GM12878 (cell line): ENCODE measurements around the gene UBLCP1. TPM values are rescaled to one million over a fixed set of nuclear protein-coding genes. Genes with fewer than 3 reads are reported as not detected.

Experiments used
- ATAC-seq: fragments of 200-7000 bp; cut with Tn5 transposase; 3 replicates; pipeline ENCODE4 v1.9.1; 2020; ENCODE audit warnings: mild to moderate bottlenecking, moderate library complexity
- BruUV-seq: library from RNA; stranded (reverse); fragments of 400-500 nt; replicated peaks from 2 replicates; lab custom pipeline; 2021; lab: Mats Ljungman, UMichigan
- CTCF ChIA-PET: fragments of 300-600 bp; sonication (Branson Sonifier 250); formaldehyde crosslinking; extraction: SDS; loops from one replicate; lab custom pipeline; 2021; ENCODE audit warnings: inconsistent platforms; lab: Yijun Ruan, JAX
- POLR2A ChIA-PET: fragments of 350-600 bp; formaldehyde crosslinking; extraction: SDS; loops from one replicate; lab custom pipeline; 2021; ENCODE audit warnings: inconsistent platforms; lab: Charles Lee
- RAD21 ChIA-PET: fragments of 300-600 bp; sonication (Branson Sonifier 250); formaldehyde crosslinking; loops from one replicate; lab custom pipeline; 2023; ENCODE audit warnings: antibody characterized with exemption; ENCODE audit not compliant: unreplicated experiment; lab: Charles Lee
- SMC1A ChIA-PET: fragments of 300-600 bp; sonication (Branson Sonifier 250); formaldehyde crosslinking; loops from one replicate; lab custom pipeline; 2023; ENCODE audit not compliant: unreplicated experiment, uncharacterized antibody; lab: Charles Lee
- DNase-seq: peaks from one replicate; pipeline ENCODE4 v3.0.0-alpha.2; 2011; ENCODE audit warnings: low read depth, low spot score
- FAIRE-seq: peaks from 3 replicates; lab custom pipeline; 2011; peaks lifted over from hg19 to GRCh38; lab: Jason Lieb, UNC
- H2AFZ ChIP-seq: 2 replicates; pipeline ENCODE4 v1.6.0; 2011; ENCODE audit warnings: low read depth, low read length, control low read depth; ENCODE audit not compliant: control insufficient read depth
- H3K27ac ChIP-seq: 2 replicates; pipeline ENCODE4 v1.5.1; 2011; ENCODE audit warnings: control low read depth; ENCODE audit not compliant: control insufficient read depth, insufficient read depth
- H3K27me3 ChIP-seq, 2 experiments: replicated peaks in 1 of 2; 2 replicates each; pipeline versions ENCODE4 v1.6.0 to v1.6.1; 2011; ENCODE audit warnings: low read length in 1 of 2; ENCODE audit not compliant: control insufficient read depth in 2 of 2, insufficient read depth in 2 of 2
- H3K36me3 ChIP-seq, 2 experiments: 2 replicates each; pipeline ENCODE4 v1.5.1; 2011; ENCODE audit warnings: low read length in 1 of 2; ENCODE audit not compliant: control insufficient read depth in 2 of 2, insufficient read depth in 2 of 2
- H3K4me1 ChIP-seq: 2 replicates; pipeline ENCODE4 v1.6.1; 2011; ENCODE audit warnings: mild to moderate bottlenecking, low read length, moderate library complexity, mixed read lengths; ENCODE audit not compliant: control insufficient read depth, insufficient read depth
- H3K4me2 ChIP-seq: 2 replicates; pipeline ENCODE4 v1.6.0; 2011; ENCODE audit warnings: control low read depth; ENCODE audit not compliant: control insufficient read depth, insufficient read depth
- H3K4me3 ChIP-seq: fragments of 200-600 bp; sonication (generic); 2 replicates; pipeline ENCODE4 v1.5.1; 2016
- H3K79me2 ChIP-seq: 2 replicates; pipeline ENCODE4 v1.6.0; 2011; ENCODE audit warnings: low read length; ENCODE audit not compliant: control insufficient read depth, insufficient read depth
- H3K9ac ChIP-seq: 2 replicates; pipeline ENCODE4 v1.8.0; 2011; ENCODE audit warnings: low read length, control low read depth, mixed read lengths; ENCODE audit not compliant: control insufficient read depth, insufficient read depth
- H3K9me3 ChIP-seq: replicated peaks from 3 replicates; pipeline ENCODE4 v1.5.1; 2011; ENCODE audit warnings: mild to moderate bottlenecking, low read length; ENCODE audit not compliant: control insufficient read depth, insufficient read depth
- H4K20me1 ChIP-seq: 2 replicates; pipeline ENCODE4 v1.6.0; 2011; ENCODE audit not compliant: control insufficient read depth, insufficient read depth
- CHD1 ChIP-seq: IDR thresholded peaks from 2 replicates; pipeline ENCODE4 v1.6.1; 2012; ENCODE audit warnings: low read depth, low read length, improper control_type of control experiment
- FOS ChIP-seq: IDR thresholded peaks from 3 replicates; pipeline ENCODE4 v1.6.1; 2011; ENCODE audit warnings: borderline replicate concordance; ENCODE audit not compliant: insufficient read length; ENCODE audit errors: extremely low read depth
- FOXM1 ChIP-seq: IDR thresholded peaks from 2 replicates; pipeline ENCODE4 v1.6.1; 2012; ENCODE audit warnings: low read depth, mild to moderate bottlenecking, inconsistent platforms, low read length, moderate library complexity
- HCFC1 ChIP-seq: fragments of 150-350 bp; IDR thresholded peaks from 2 replicates; pipeline ENCODE4 v1.6.1; 2014; ENCODE audit warnings: low read length
- HSF1 ChIP-seq: fragments of 150-350 bp; IDR thresholded peaks from 2 replicates; pipeline ENCODE4 v1.6.1; 2014; ENCODE audit warnings: mild to moderate bottlenecking, low read depth, low read length
- PAX8 ChIP-seq: fragments of 450-650 bp; IDR thresholded peaks from 2 replicates; pipeline ENCODE4 v1.6.1; 2017; ENCODE audit warnings: mild to moderate bottlenecking, moderate library complexity
- POLR2AphosphoS5 ChIP-seq: IDR thresholded peaks from 2 replicates; pipeline ENCODE4 v1.6.1; 2011; ENCODE audit warnings: mild to moderate bottlenecking, low read length, inconsistent platforms
- PRDM15 ChIP-seq: fragments of 450-650 bp; formaldehyde crosslinking; IDR thresholded peaks from 2 replicates; pipeline ENCODE4 v1.4.0; 2020; ENCODE audit warnings: mild to moderate bottlenecking, moderate library complexity
- RELB ChIP-seq: fragments of 450-650 bp; IDR thresholded peaks from 2 replicates; pipeline ENCODE4 v1.6.1; 2017; ENCODE audit warnings: low read depth, mild to moderate bottlenecking, moderate library complexity
- RFX5 ChIP-seq: IDR thresholded peaks from 2 replicates; pipeline ENCODE4 v1.6.1; 2011; ENCODE audit warnings: low read depth, low read length, improper control_type of control experiment
- SRF ChIP-seq, 2 experiments: IDR thresholded peaks; 2 replicates each; pipeline ENCODE4 v1.6.1; 2011; ENCODE audit warnings: low read depth in 2 of 2, low read length in 2 of 2, mild to moderate bottlenecking in 1 of 2, moderate library complexity in 1 of 2
- TCF3 ChIP-seq: IDR thresholded peaks from 2 replicates; pipeline ENCODE4 v1.6.1; 2012; ENCODE audit warnings: low read depth, mild to moderate bottlenecking, low read length, borderline replicate concordance; ENCODE audit not compliant: insufficient read depth
- ZSCAN29 ChIP-seq: fragments of 450-650 bp; IDR thresholded peaks from 2 replicates; pipeline ENCODE4 v1.6.1; 2017; ENCODE audit warnings: mild to moderate bottlenecking, moderate library complexity
- WGBS: methylation state at CpG from one replicate; pipeline ENCODE4 v1.1.6; 2016; ENCODE audit warnings: low lambda C conversion rate; ENCODE audit not compliant: insufficient replicate concordance, insufficient coverage; ENCODE audit errors: missing lambda C conversion rate; 5-methylcytosine and 5-hydroxymethylcytosine counted together
- in situ Hi-C: fragments of 300-500 bp; cut with MboI; formaldehyde crosslinking; loops from 9 replicates; pipeline ENCODE4 v1.14.3; 2018; ENCODE audit warnings: mixed read lengths
- intact Hi-C: fragments of 100-400 bp; cut with micrococcal nuclease; formaldehyde crosslinking; loops from one replicate; pipeline ENCODE4 v1.14.2; 2022; ENCODE audit not compliant: unreplicated experiment
- polyA plus RNA-seq, 11 experiments: library from polyadenylated mRNA; depleted of rRNA in 4 of 11; unstranded in 6 of 11; stranded (reverse) in 5 of 11; fragments of >200 nt; fragmentation: Nextera tagmentation in 4 of 11; fragmentation: Illumina TruSeq in 1 of 11; extraction: Ambion mirVana in 4 of 11; extraction: Trizol in 1 of 11; gene quantifications; 1 replicate in 1 of 11; 2 replicates in 10 of 11; pipeline versions ENCODE4 v1.2.1 to v1.2.3, GENCODE V29; 2011 to 2016; ENCODE audit warnings: inconsistent platforms in 2 of 11, missing spikeins in 2 of 11, low read depth in 1 of 11
- total RNA-seq, 4 experiments: library from RNA; depleted of rRNA in 3 of 4; stranded (reverse); fragments of >200 nt in 3 of 4; fragmentation: Illumina TruSeq in 1 of 4; extraction: Trizol in 1 of 4; gene quantifications; 2 replicates each; pipeline versions ENCODE4 v1.2.1 to v1.2.3, GENCODE V29; 2013 to 2021
- TF ChIP-seq, protein P1 (sequence below): fragments of 450-650 bp; IDR thresholded peaks from 2 replicates; pipeline ENCODE4 v1.6.1; 2018; ENCODE audit warnings: mild to moderate bottlenecking, low read depth, moderate library complexity; ENCODE audit not compliant: partially characterized antibody

UBLCP1 gene
- total and polyA plus RNA-seq, 10 of the 15 experiments (the other 5 are each of a cell fraction or from before 2014, with no cell fraction given): 18.8 to 44.2 (median 32.1) TPM

DNA sequence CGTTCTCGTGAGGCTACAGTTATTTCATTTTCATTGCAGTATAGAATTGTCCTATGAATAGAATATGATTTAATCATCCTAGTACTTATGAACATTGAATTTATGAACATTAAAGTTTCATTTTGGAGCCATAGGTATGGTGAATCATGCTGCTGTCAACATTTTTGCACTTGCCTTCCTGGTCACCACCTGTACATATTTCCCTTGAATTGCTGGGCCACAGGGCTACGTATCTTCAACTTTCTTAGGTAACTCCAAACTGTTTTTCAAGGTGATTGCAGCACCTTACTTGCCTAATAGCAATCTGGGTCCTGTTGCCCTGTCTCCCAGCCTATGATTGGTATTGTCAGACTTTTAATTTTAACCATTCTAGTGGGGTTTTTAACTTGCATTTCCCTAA, 47.2 kb upstream of the UBLCP1 start:
- DNase-seq: no peak
- SMC1A ChIA-PET: interaction anchor here (1.2 to 3.1 kb wide), 3 partner anchors 8 to 74 kb away, joined by 3 to 9 read pairs (median 4); no protein-coding TSS in a partner anchor
- no peak for FAIRE-seq
- no peak overlapping the region for H2AFZ ChIP-seq
- H3K27me3 ChIP-seq: no peaks in the 10 kb centered on the region
- WGBS: 61% methylated on average over 3 of the region's 3 CpGs
- RAD21 ChIA-PET: no interaction called here
- H3K79me2 ChIP-seq: no peaks in the 10 kb centered on the region
- TF ChIP-seq HCFC1 (no peak), TCF3 (no peak), ZSCAN29 (no peak), HSF1 (no peak), RELB (no peak), PRDM15 (CRISPR knock-in tag) (no peak), POLR2AphosphoS5 (no peak), FOS (no peak), PAX8 (no peak), RFX5 (no peak), CHD1 (no peak), SRF (IDR thresholded peaks at IDR 0.05; ENCODE audit: low read depth in 2 of 2, low read length in 2 of 2) (no peak), FOXM1 (no peak)
- TF ChIP-seq, protein P1, sequence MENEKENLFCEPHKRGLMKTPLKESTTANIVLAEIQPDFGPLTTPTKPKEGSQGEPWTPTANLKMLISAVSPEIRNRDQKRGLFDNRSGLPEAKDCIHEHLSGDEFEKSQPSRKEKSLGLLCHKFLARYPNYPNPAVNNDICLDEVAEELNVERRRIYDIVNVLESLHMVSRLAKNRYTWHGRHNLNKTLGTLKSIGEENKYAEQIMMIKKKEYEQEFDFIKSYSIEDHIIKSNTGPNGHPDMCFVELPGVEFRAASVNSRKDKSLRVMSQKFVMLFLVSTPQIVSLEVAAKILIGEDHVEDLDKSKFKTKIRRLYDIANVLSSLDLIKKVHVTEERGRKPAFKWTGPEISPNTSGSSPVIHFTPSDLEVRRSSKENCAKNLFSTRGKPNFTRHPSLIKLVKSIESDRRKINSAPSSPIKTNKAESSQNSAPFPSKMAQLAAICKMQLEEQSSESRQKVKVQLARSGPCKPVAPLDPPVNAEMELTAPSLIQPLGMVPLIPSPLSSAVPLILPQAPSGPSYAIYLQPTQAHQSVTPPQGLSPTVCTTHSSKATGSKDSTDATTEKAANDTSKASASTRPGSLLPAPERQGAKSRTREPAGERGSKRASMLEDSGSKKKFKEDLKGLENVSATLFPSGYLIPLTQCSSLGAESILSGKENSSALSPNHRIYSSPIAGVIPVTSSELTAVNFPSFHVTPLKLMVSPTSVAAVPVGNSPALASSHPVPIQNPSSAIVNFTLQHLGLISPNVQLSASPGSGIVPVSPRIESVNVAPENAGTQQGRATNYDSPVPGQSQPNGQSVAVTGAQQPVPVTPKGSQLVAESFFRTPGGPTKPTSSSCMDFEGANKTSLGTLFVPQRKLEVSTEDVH: no peak
- H3K9ac ChIP-seq: no peak overlapping the region
- H3K4me2 ChIP-seq: no peak overlapping the region
- H4K20me1 ChIP-seq: no peaks in the 10 kb centered on the region
- H3K27ac ChIP-seq: no peak overlapping the region
- no peaks in the 10 kb centered on the region for H3K9me3 ChIP-seq
- intact Hi-C loops (no loop called here), in situ Hi-C loops (no loop called here)
- POLR2A ChIA-PET: no interaction called here
- BruUV-seq: no TSS peak
- no peaks in the 10 kb centered on the region for H3K4me1 ChIP-seq
- no peak for ATAC-seq
- H3K36me3 ChIP-seq: no peaks in the 10 kb centered on the region
- CTCF ChIA-PET: interaction anchor here (1.2 kb wide), 1 partner anchor 52 kb away, joined by 3 read pairs; no protein-coding TSS in a partner anchor
- H3K4me3 ChIP-seq: no peak overlapping the region
